HFFc6 (cell line): ENCODE data around the gene SRGAP1. TPM values are rescaled to one million over a fixed set of nuclear protein-coding genes. Genes with fewer than 3 reads are reported as not detected.
"Not testable (repeated sequence)": the region's sequence is repeated elsewhere in the genome, so short reads cannot be mapped to it uniquely, and the experiment has no call there.

Experiments used
- DNase-seq: peaks from one replicate; pipeline ENCODE4 v3.0.0-alpha.2; 2018
- H3K27ac Mint-ChIP-seq: 2 replicates; pipeline ENCODE4 v1.8.0; 2020; ENCODE audit warnings: mild to moderate bottlenecking, mixed read lengths
- H3K27me3 Mint-ChIP-seq: 2 replicates; pipeline ENCODE4 v1.8.0; 2021; ENCODE audit warnings: mild to moderate bottlenecking, moderate library complexity, mixed read lengths; ENCODE audit not compliant: insufficient read depth
- H3K36me3 Mint-ChIP-seq: 2 replicates; pipeline ENCODE4 v1.8.0; 2021; ENCODE audit warnings: low read depth, mixed read lengths
- H3K4me1 Mint-ChIP-seq: 2 replicates; pipeline ENCODE4 v1.8.0; 2020; ENCODE audit warnings: low read depth, mixed read lengths
- H3K4me3 Mint-ChIP-seq: 2 replicates; pipeline ENCODE4 v1.8.0; 2020; ENCODE audit warnings: mild to moderate bottlenecking, moderate library complexity, mixed read lengths
- H3K9me3 Mint-ChIP-seq: 2 replicates; pipeline ENCODE4 v1.8.0; 2020; ENCODE audit warnings: mild to moderate bottlenecking, mixed read lengths
- total RNA-seq, 6 experiments: library from RNA; stranded (reverse); fragmentation: NEBNext Ultra II Directional; extraction: Animal tissue kit (Norgen Biotek cat#: 25700); gene quantifications; 2 replicates in 1 of 6; 3 replicates in 5 of 6; pipeline ENCODE4 v1.2.3, GENCODE V29; 2021
- TF ChIP-seq, protein P1 (sequence below): fragments of 200-600 bp; sonication (generic); IDR thresholded peaks from 2 replicates; pipeline ENCODE4 v1.5.0; 2021; ENCODE audit warnings: antibody characterized with exemption, mild to moderate bottlenecking

The SRGAP1 gene
- total RNA-seq, 6 experiments from 2014 or later, result 35.7 to 45.8 (median 40.9) TPM

DNA sequence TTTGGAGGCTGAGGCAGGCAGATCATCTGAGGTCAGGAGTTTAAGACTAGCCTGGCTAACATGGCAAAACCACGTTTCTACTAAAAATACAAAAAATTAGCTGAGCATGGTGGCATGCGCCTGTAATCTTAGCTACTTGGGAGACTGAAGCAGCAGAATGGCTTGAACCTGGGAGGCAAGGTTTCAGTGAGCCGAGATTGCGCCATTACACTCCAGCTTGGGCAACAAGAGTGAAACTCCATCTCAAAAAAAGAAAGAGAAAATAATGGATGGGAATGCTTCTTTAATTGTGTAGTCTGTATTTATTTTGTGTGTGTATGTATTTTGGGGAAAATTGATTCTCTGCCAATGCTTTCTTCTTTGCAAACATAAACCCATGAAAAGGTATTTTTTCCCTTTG lies 32.5 kb downstream of the SRGAP1 start:
- Mint-ChIP-seq H3K4me3 (no peak overlapping the region), H3K36me3 (peaks cover 21% of the 10 kb centered on the region), H3K9me3 (no peaks in the 10 kb centered on the region), H3K27me3 (no peaks in the 10 kb centered on the region; the same call in none of the 2 replicates), H3K27ac (no peak overlapping the region), H3K4me1 (peaks cover 46% of the 10 kb centered on the region)
- DNase-seq, result no peak
- TF ChIP-seq, protein P1, sequence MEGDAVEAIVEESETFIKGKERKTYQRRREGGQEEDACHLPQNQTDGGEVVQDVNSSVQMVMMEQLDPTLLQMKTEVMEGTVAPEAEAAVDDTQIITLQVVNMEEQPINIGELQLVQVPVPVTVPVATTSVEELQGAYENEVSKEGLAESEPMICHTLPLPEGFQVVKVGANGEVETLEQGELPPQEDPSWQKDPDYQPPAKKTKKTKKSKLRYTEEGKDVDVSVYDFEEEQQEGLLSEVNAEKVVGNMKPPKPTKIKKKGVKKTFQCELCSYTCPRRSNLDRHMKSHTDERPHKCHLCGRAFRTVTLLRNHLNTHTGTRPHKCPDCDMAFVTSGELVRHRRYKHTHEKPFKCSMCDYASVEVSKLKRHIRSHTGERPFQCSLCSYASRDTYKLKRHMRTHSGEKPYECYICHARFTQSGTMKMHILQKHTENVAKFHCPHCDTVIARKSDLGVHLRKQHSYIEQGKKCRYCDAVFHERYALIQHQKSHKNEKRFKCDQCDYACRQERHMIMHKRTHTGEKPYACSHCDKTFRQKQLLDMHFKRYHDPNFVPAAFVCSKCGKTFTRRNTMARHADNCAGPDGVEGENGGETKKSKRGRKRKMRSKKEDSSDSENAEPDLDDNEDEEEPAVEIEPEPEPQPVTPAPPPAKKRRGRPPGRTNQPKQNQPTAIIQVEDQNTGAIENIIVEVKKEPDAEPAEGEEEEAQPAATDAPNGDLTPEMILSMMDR, result no peak

DNA sequence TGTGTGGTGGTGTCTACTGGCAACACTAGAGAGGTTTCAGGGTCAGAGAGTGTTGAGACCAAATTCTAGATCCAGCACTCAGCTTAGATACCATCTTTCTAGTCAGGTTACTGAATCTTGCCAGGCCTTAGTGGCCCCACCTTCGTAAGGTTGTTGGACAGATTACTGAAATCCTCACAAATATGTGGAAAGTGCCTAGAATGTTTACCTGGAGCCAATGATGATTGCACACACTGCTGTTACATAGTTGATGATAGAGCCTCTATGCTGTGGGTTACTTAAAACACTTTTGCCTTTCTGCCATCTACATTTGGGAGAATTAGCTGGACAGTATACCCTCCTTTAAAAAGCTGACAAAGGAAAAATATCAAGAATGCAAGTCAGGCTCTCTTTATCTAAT lies 33.2 kb downstream of the SRGAP1 start:
- Mint-ChIP-seq H3K4me3 (no peak overlapping the region), H3K36me3 (peaks cover 19% of the 10 kb centered on the region), H3K27me3 (no peaks in the 10 kb centered on the region; the same call in none of the 2 replicates), H3K4me1 (peaks cover 46% of the 10 kb centered on the region), H3K9me3 (no peaks in the 10 kb centered on the region), H3K27ac (0 out of 2 replicates have a peak overlapping the region, but pooled peaks have one; percentile 4)
- DNase-seq, result no peak
- TF ChIP-seq, protein P1, result no peak

DNA sequence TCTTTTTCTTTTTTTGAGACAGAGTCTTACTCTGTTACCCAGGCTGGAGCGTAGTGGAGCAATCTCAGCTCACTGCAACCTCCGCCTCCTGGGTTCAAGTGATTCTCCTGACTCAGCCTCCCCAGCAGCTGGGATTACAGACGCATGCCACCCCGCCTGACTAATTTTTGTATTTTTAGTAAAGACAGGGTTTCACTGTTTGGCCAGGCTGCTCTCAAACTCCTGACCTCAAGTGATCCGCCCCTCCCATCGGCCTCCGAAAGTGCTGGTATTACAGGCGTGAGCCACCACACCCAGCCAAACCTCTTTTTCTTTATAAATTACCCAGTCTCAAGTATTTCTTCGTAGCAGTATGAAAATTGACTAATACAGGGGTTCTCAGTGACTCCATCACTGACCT lies 35.7 kb downstream of the SRGAP1 start:
- Mint-ChIP-seq H3K36me3 (peaks cover 28% of the 10 kb centered on the region), H3K4me1 (peaks cover 45% of the 10 kb centered on the region)
- H3K27me3 Mint-ChIP-seq, H3K4me3 Mint-ChIP-seq, DNase-seq, H3K27ac Mint-ChIP-seq, H3K9me3 Mint-ChIP-seq: not testable (repeated sequence)

DNA sequence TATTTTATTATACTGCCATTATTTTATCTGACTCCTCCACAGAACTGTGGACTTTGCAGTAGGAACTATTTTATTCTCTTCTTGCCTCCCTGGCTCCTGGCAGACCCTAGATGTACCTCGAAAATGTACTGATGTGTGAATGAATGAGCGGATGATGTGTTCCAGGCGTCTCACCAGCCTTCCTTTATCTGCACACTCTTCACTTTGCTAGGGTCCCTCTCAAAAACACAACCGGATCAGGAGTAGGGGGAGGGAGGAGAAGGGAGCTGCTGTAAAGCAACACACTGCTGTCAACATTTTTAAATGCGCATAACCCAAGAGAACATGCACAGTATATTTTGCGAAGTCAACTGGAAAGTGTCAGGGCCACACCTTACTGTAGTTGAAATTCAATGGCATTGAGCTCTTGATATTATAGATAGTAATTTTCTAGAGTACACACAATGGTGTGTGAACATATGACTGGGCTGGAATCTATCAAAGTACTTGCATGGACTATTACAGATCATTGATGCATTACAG lies 36.3 kb downstream of the SRGAP1 start:
- Mint-ChIP-seq H3K9me3 (no peaks in the 10 kb centered on the region), H3K36me3 (peaks cover 32% of the 10 kb centered on the region), H3K27ac (no peak overlapping the region), H3K27me3 (no peaks in the 10 kb centered on the region; the same call in none of the 2 replicates), H3K4me3 (no peak overlapping the region; the same call in 1 of the 2 replicates), H3K4me1 (peaks cover 44% of the 10 kb centered on the region)
- TF ChIP-seq, protein P1, result no peak
- DNase-seq, result no peak

DNA sequence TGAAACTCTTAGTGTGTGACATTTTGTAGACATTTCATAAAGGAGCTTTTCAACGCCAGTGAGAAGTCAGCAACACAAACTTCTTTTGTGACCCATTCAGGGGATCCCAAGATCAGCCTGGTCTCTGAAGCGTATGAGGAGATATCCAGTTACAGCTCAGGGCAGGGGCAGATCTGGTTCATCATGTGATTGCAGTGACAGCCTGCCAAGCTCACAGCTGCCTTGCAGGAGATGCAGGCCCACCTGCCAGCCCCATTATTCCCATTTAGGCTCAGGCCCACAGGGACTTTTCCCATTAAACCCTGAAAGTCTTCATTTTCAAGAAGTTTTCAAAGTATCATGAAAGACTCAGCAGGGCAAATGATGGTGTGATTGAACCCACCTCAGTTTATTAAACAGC lies 38.3 kb downstream of the SRGAP1 start:
- H3K27me3 Mint-ChIP-seq, result no peaks in the 10 kb centered on the region; the same call in none of the 2 replicates
- peaks cover 32% of the 10 kb centered on the region for H3K36me3 Mint-ChIP-seq
- H3K4me3 Mint-ChIP-seq, result no peak overlapping the region
- peaks cover 35% of the 10 kb centered on the region for H3K4me1 Mint-ChIP-seq
- no peak for DNase-seq
- H3K9me3 Mint-ChIP-seq, result no peaks in the 10 kb centered on the region
- TF ChIP-seq, protein P1, result no peak
- no peak overlapping the region for H3K27ac Mint-ChIP-seq

DNA sequence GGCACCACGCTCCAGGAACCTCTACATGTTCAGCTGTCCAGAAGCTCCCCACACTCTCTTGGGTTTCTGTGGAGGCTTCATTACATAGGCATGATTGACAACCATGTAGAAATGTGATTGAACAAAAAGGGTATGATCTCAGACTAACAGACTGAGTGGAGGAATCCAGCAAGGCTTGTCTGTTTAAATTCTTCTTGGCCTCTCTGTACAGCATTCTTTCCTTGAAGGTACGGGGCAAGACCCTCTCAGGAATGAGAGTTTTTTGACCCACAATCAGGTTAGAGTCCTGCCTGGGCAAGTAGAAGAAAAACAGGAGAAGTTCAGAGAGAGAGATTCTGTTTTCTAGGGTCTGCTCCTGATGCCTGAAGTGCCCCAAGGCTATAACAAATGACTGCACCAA lies 40.9 kb downstream of the SRGAP1 start:
- Mint-ChIP-seq H3K36me3 (peaks cover 27% of the 10 kb centered on the region), H3K9me3 (no peaks in the 10 kb centered on the region), H3K4me3 (no peak overlapping the region), H3K27me3 (no peaks in the 10 kb centered on the region; the same call in none of the 2 replicates), H3K4me1 (peaks cover 43% of the 10 kb centered on the region), H3K27ac (0 out of 2 replicates have a peak overlapping the region, but pooled peaks have one; percentile 11)
- TF ChIP-seq, protein P1, result no peak
- no peak for DNase-seq
